GM19043 (cell line): ENCODE measurements around the gene FXYD6.
A peak's percentile ranks its signal among the peaks of the same experiment; 100 is the strongest.

ENCODE experiments used
- ATAC-seq: cut with Tn5 transposase; IDR thresholded peaks from one replicate; pipeline ENCODE4 v1.9.1; 2021; ENCODE audit warnings: low read depth; ENCODE audit not compliant: unreplicated experiment

Gene FXYD6

GRCh38 chr11:117833401-117833891 is 43.0 kb downstream of the FXYD6 start:
- ATAC-seq = no peak

- no peak for ATAC-seq
Measured at GRCh38 chr11:117832511-117832910, 43.9 kb downstream of the FXYD6 start.

- no peak for ATAC-seq
Measured at GRCh38 chr11:117831661-117832415, 44.6 kb downstream of the FXYD6 start.

GRCh38 chr11:117830674-117831351 is 45.6 kb downstream of the FXYD6 start:
- ATAC-seq = no peak

- no peak for ATAC-seq
Measured at GRCh38 chr11:117830072-117830471, 46.4 kb downstream of the FXYD6 start.

DNA sequence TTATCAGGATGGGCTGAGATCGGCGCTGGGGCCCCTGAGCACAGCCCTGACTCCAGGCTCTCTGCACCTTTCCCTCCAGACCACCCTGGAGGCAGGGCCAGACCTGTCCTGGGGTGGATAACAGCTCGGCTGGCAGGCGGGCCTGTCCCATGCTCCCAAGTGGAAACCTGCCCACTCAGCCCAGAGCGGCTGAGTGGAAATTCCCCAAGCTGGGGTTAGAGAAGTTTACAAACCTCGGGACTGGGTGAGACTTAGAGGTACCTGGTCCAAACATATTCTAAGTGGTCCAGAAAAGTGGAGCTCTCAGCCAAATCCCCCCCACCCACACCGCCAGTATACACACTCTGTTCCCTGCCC is 47.1 kb downstream of the FXYD6 start:
- ATAC-seq = no peak

GRCh38 chr11:117828611-117829368 is 47.7 kb downstream of the FXYD6 start:
- ATAC-seq = peak; percentile 67

DNA sequence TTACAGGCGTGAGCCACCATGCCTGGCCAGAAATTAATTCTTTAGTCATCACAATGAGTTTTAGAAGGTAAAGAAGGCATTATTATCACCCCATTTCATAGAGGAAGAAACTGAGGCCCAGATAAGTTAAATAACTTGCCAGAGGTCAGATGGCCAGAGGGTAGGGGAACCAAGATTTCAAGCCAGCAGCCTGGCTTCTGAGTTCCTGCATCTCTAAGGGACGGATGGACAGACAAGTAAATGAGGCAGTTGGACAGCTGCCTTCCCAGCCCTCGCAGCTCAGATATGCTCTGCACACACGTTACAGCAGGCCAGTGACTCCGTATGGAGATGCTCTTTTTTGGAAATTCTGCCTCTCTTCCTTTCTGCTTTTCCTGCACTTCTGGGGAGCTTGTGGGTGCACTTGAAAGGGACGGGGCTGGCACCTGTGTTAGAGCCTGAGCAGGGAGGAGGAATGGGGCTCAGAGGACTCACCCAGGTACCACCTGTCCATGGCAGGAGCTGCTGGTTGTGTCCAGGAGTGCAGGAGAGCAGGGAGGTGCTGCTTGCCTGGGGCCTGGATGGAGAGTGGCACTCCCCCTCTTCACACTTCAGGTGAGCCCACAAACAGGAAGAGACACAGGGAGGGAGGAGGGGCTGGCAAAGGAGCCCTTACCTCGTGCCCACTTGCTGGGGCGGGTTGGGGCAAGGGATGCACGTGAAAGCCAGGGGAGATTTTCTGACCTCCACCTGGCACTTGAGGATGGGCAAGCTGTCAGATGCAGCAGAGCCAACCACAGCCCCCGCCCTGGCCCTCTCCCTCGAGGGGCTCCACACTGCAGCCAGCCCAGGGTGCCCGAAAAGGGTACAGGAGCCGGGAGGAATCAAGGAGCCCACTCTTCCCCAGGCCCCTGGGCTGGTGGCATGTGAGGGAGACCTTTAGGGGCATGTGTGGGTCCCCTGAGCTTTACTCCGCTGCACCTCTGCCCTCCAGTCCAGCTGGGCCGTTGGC is 48.6 kb downstream of the FXYD6 start:
- ATAC-seq = no peak

- ATAC-seq = no peak
Measured at GRCh38 chr11:117826832-117827231, 49.6 kb downstream of the FXYD6 start.

GRCh38 chr11:117826190-117826570 is 50.3 kb downstream of the FXYD6 start:
- no peak for ATAC-seq

DNA sequence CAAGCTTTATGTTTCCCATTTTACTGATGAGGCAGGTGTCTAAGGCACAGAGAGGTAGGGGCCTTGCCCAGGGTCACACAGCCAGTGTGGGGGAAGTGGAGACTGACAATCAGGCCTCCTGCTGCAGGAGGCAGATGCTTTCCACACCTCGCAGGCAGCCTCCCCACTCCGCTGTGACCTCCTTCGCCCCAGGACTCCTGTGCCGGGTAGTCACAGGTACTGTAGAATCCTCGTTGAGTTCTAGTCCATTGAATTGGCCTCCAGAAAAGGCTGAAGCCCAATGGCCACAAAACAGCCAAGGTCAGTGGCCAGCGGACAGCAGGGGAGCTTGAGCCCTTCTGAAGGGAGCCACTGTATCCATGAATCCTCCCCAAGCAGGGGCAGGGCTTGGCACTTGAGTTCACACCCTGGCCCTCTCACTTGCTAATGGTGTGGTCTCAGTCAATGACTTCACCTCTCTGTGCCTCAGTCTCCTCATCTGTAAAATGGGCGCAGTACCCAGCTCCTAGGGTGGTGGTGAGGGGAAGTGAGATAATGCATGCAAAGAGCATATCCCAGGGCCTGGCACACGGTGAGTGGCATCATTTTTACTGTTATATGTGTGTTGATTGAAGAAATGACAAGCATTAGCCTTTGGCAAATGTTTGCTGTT is 50.8 kb downstream of the FXYD6 start:
- no peak for ATAC-seq

DNA sequence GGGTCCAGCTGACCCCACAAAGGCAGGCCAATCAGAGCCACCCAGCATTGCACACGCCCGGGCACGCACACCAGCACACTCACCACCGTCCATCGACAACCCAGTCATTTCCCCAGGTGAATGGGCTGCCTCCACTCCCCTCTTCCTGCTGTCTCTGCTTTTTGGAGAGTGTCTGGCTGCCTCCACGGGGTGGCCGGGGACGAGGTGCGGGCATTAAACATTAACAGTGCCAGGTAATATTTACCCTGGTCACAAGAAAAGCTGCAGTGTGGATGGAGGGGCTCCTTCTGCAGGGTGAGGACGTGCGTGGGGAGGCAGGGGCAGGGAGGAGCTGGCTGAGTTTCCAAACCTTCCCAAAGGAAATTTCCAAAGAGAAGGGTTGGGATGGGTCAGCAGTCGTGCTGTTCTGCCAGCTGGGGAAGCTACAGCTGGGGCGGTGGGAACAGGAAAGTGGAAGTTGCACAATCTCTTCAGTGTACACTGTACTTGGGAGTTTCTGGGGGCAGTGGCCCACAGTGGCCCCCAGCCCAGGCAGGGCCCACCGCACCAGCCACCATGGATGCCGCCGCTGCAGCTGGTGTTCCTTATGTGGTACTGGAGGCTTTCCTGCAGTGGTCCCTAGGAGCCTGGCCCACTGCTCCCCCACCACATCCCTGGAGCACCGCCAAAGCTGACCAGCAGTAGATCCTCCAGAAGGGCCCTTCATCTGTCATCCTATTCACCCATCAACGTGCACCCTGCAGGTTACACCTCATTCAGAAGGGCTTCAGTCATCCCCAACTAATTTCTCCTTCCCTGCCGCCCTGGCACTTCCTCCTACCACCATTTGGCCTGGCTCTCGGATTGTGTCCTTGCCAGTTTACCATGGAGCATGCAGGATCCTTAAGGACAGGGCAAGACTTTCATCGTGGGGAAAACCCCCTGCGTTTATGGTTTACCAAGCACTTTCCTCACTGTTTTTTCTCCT is 51.6 kb downstream of the FXYD6 start, which contains the start of gene FXYD2:
Gene FXYD2 (minus strand): TSS at position 174 of the 967 bp plus-strand sequence. CDS start 66 bp downstream, at position 108.
- no peak for ATAC-seq

GRCh38 chr11:117823946-117824420 is 52.5 kb downstream of the FXYD6 start:
- ATAC-seq = no peak

- no peak for ATAC-seq
Measured at GRCh38 chr11:117823294-117823945, 53.0 kb downstream of the FXYD6 start.

- no peak for ATAC-seq
Measured at GRCh38 chr11:117822074-117823033, 54.1 kb downstream of the FXYD6 start.

- ATAC-seq = no peak
Measured at GRCh38 chr11:117821431-117821830, 55.0 kb downstream of the FXYD6 start.

GRCh38 chr11:117820516-117820915 is 55.9 kb downstream of the FXYD6 start:
- ATAC-seq = no peak
